ENCODE measurements around the gene OGFOD2. TPM values are rescaled to one million over a fixed set of nuclear protein-coding genes. Genes with fewer than 3 reads are reported as not detected.
"Not testable (repeated sequence)": the region's sequence is repeated elsewhere in the genome, so short reads cannot be mapped to it uniquely, and the experiment has no call there.

Gene OGFOD2
- total RNA-seq, 1 experiment from 2014 or later, result 21.5 TPM

GRCh38 chr12:123010681-123011080 is 35.6 kb downstream of the OGFOD2 start:
- CTCF ChIA-PET, result no interaction called here
- Mint-ChIP-seq H3K36me3 (ENCODE audit: insufficient read depth, unreplicated experiment) (no peaks in the 10 kb centered on the region), H3K27me3 (ENCODE audit: unreplicated experiment) (no peaks in the 10 kb centered on the region), H3K4me3 (ENCODE audit: low read depth, unreplicated experiment) (no peak overlapping the region), H3K27ac (ENCODE audit: unreplicated experiment) (no peak overlapping the region), H3K4me1 (ENCODE audit: low read depth, unreplicated experiment) (no peaks in the 10 kb centered on the region), H3K9me3 (ENCODE audit: low read depth, unreplicated experiment) (no peaks in the 10 kb centered on the region)
- BruUV-seq (replicated peaks), result no TSS peak
- TF ChIP-seq CTCF (IDR thresholded peaks at IDR 0.05; ENCODE audit: unreplicated experiment), result no peak
- no peak for DNase-seq
- intact Hi-C loops (cut with micrococcal nuclease; ENCODE audit: unreplicated experiment), result no loop called here

- H3K27me3 Mint-ChIP-seq (ENCODE audit: unreplicated experiment), result no peaks in the 10 kb centered on the region
- CTCF ChIA-PET, result interaction anchor here (1.2 kb wide), 1 partner anchor 48 kb away, joined by 3 read pairs; no protein-coding TSS in a partner anchor
- BruUV-seq (replicated peaks), result no TSS peak
- H3K27ac Mint-ChIP-seq (ENCODE audit: unreplicated experiment), result no peak overlapping the region
- no peaks in the 10 kb centered on the region for H3K4me1 Mint-ChIP-seq (ENCODE audit: low read depth, unreplicated experiment)
- intact Hi-C loops (cut with micrococcal nuclease; ENCODE audit: unreplicated experiment), result no loop called here
- H3K9me3 Mint-ChIP-seq (ENCODE audit: low read depth, unreplicated experiment), result no peaks in the 10 kb centered on the region
- no peak for TF ChIP-seq CTCF (IDR thresholded peaks at IDR 0.05; ENCODE audit: unreplicated experiment)
- H3K36me3 Mint-ChIP-seq (ENCODE audit: insufficient read depth, unreplicated experiment), result no peaks in the 10 kb centered on the region
- no peak overlapping the region for H3K4me3 Mint-ChIP-seq (ENCODE audit: low read depth, unreplicated experiment)
- no peak for DNase-seq
These were observed 36.7 kb downstream of the OGFOD2 start for GRCh38 chr12:123011701-123012100.

DNA sequence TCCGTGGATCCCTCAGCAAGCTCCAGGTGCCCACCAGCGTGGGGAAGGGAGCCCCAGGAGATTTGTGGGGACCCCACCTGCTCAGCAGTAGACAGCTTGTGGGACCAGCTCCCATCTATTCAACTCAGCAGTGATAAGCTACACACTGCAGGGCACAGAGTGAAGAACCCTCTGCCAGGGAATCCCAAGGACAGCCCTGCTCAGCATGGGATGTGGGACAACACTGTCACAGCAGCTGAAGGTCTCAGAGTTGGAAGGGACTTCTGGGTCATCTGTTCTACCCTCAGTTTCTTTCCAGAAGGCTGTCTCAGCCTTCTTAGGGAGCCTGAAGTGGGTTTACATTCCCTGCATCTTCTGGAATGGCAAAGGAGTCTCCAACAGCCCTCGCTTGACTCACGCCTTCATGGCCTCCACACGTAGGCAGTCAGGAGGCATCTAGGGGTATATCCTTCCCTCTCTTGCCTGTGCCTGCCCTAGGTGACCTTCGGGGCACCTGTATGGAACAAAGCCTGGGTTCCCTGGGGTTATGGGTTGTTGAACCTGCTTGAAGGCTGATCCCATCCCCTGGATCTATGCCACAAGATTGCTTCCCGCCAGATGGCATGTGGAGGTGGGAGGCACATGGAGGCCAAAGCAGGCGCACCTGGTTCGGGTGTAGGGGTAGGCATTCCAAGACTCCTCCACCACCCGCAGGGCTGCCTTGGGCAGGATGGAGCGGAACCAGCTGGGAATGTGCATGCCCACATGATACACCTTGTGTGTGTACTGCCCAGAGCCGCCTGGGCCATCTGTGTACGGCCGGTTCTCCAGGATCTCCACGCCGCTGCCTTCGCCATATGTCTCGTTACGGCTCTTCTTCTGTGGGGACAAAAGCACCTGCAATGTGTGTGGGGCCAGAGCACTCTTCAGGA is 38.4 kb downstream of the OGFOD2 start:
- H3K4me3 Mint-ChIP-seq (ENCODE audit: low read depth, unreplicated experiment), result no peak overlapping the region

DNA sequence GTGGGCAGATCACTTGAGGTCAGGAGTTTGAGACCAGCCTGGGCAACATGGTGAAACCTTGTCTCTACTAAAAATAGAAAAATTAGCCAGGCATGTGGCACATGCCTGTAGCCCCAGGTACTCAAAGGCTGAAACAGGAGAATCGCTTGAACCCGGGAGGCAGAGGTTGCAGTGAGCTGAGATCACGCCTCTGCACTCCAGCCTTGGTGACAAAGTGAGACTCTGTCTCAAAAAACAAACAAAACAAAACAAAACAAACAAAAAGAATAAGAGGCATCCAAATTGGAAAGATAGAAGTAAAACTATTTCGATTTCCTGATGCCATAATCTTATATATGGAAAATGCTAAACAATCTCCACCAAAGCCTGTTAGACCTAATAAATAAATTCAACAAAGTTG is 39.4 kb downstream of the OGFOD2 start:
- H3K36me3 Mint-ChIP-seq (ENCODE audit: insufficient read depth, unreplicated experiment); H3K27me3 Mint-ChIP-seq (ENCODE audit: unreplicated experiment); H3K27ac Mint-ChIP-seq (ENCODE audit: unreplicated experiment); H3K4me3 Mint-ChIP-seq (ENCODE audit: low read depth, unreplicated experiment); DNase-seq; BruUV-seq (replicated peaks); intact Hi-C loops (cut with micrococcal nuclease; ENCODE audit: unreplicated experiment); CTCF ChIA-PET; H3K9me3 Mint-ChIP-seq (ENCODE audit: low read depth, unreplicated experiment); H3K4me1 Mint-ChIP-seq (ENCODE audit: low read depth, unreplicated experiment): not testable (repeated sequence)

More for the DNA sequence above, 38.4 kb downstream of the OGFOD2 start:
- no peak for TF ChIP-seq CTCF (IDR thresholded peaks at IDR 0.05; ENCODE audit: unreplicated experiment)
- no TSS peak for BruUV-seq (replicated peaks)
- Mint-ChIP-seq H3K4me1 (ENCODE audit: low read depth, unreplicated experiment) (no peaks in the 10 kb centered on the region), H3K36me3 (ENCODE audit: insufficient read depth, unreplicated experiment) (no peaks in the 10 kb centered on the region), H3K9me3 (ENCODE audit: low read depth, unreplicated experiment) (no peaks in the 10 kb centered on the region), H3K27me3 (ENCODE audit: unreplicated experiment) (no peaks in the 10 kb centered on the region), H3K27ac (ENCODE audit: unreplicated experiment) (no peak overlapping the region)
- CTCF ChIA-PET, result interaction anchor here (0.6 kb wide), 1 partner anchor 201 kb away, joined by 3 read pairs; no protein-coding TSS in a partner anchor
- intact Hi-C loops (cut with micrococcal nuclease; ENCODE audit: unreplicated experiment), result no loop called here
- no peak for DNase-seq

GRCh38 chr12:123017753-123018152 is 42.7 kb downstream of the OGFOD2 start:
- no peak for DNase-seq
- Mint-ChIP-seq H3K4me1 (ENCODE audit: low read depth, unreplicated experiment) (peaks cover 8% of the 10 kb centered on the region), H3K9me3 (ENCODE audit: low read depth, unreplicated experiment) (no peaks in the 10 kb centered on the region), H3K27me3 (ENCODE audit: unreplicated experiment) (no peaks in the 10 kb centered on the region), H3K36me3 (ENCODE audit: insufficient read depth, unreplicated experiment) (no peaks in the 10 kb centered on the region), H3K27ac (ENCODE audit: unreplicated experiment) (no peak overlapping the region), H3K4me3 (ENCODE audit: low read depth, unreplicated experiment) (no peak overlapping the region)
- intact Hi-C loops (cut with micrococcal nuclease; ENCODE audit: unreplicated experiment), result no loop called here
- CTCF ChIA-PET, result interaction anchor here (1.0 to 1.2 kb wide), 2 partner anchors 10 to 221 kb away, joined by 4 to 8 read pairs; no protein-coding TSS in a partner anchor
- TF ChIP-seq CTCF (IDR thresholded peaks at IDR 0.05; ENCODE audit: unreplicated experiment), result no peak
- no TSS peak for BruUV-seq (replicated peaks)

Measured in Calu3 (cell line).